ENCODE measurements around the gene CRIM1. TPM values are rescaled to one million over a fixed set of nuclear protein-coding genes. Genes with fewer than 3 reads are reported as not detected.

CRIM1 gene
- total RNA-seq, 4 donors from 2014 or later = 71.7 to 132 (median 118) TPM

- no peak for DNase-seq (ENCODE audit: low spot score in 2 of 2)
- intact Hi-C loops (cut with DNase I; ENCODE audit: low total_unique reads) = no loop called here
- no peak overlapping the region for H3K4me3 ChIP-seq (ENCODE audit: low read depth, poor library complexity, severe bottlenecking)
- TF ChIP-seq POLR2A (IDR thresholded peaks at IDR 0.05) (no peak), CTCF (IDR thresholded peaks at IDR 0.05) (no peak)
- 66 to 78% methylated on average over 11 of the region's 11 CpGs for WGBS, 2 donors
Observed at GRCh38 chr2:36411962-36412444, 56.4 kb downstream of the CRIM1 start.

GRCh38 chr2:36413218-36413617 lies 57.6 kb downstream of the CRIM1 start:
- TF ChIP-seq POLR2A (IDR thresholded peaks at IDR 0.05) (no peak), CTCF (IDR thresholded peaks at IDR 0.05) (no peak)
- intact Hi-C loops (cut with DNase I; ENCODE audit: low total_unique reads) = no loop called here

GRCh38 chr2:36414307-36414706 lies 58.7 kb downstream of the CRIM1 start:
- DNase-seq (ENCODE audit: low spot score in 2 of 2) = no peak
- H3K4me3 ChIP-seq (ENCODE audit: low read depth, poor library complexity, severe bottlenecking) = no peak overlapping the region
- WGBS, 2 donors = 93 to 97% methylated on average over 4 of the region's 4 CpGs
- no peak for TF ChIP-seq CTCF (IDR thresholded peaks at IDR 0.05)
- no peak for TF ChIP-seq POLR2A (IDR thresholded peaks at IDR 0.05)
- intact Hi-C loops (cut with DNase I; ENCODE audit: low total_unique reads) = no loop called here

More at GRCh38 chr2:36413218-36413617, 57.6 kb downstream of the CRIM1 start:
- DNase-seq (ENCODE audit: low spot score in 2 of 2) = no peak
- no peak overlapping the region for H3K4me3 ChIP-seq (ENCODE audit: low read depth, poor library complexity, severe bottlenecking)
- 69 to 76% methylated on average over 4 of the region's 4 CpGs for WGBS, 2 donors

- no peak for TF ChIP-seq POLR2A (IDR thresholded peaks at IDR 0.05)
- no peak for TF ChIP-seq CTCF (IDR thresholded peaks at IDR 0.05)
- H3K4me3 ChIP-seq (ENCODE audit: low read depth, poor library complexity, severe bottlenecking) = no peak overlapping the region
- DNase-seq (ENCODE audit: low spot score in 2 of 2) = no peak
- intact Hi-C loops (cut with DNase I; ENCODE audit: low total_unique reads) = no loop called here
- 76 to 78% methylated on average over 6 of the region's 6 CpGs for WGBS, 2 donors
Observed at GRCh38 chr2:36415381-36416022, 59.9 kb downstream of the CRIM1 start.

GRCh38 chr2:36416370-36417165 lies 61.0 kb downstream of the CRIM1 start:
- TF ChIP-seq CTCF (IDR thresholded peaks at IDR 0.05) (no peak), POLR2A (IDR thresholded peaks at IDR 0.05) (no peak)
- intact Hi-C loops (cut with DNase I; ENCODE audit: low total_unique reads) = no loop called here
- no peak overlapping the region for H3K4me3 ChIP-seq (ENCODE audit: low read depth, poor library complexity, severe bottlenecking)
- 64 to 66% methylated on average over 8 of the region's 8 CpGs for WGBS, 2 donors
- no peak for DNase-seq (ENCODE audit: low spot score in 2 of 2)

All from lower leg skin (tissue), 4 donors.